ENCODE measurements around the gene SEZ6. TPM values are rescaled to one million over a fixed set of nuclear protein-coding genes. Genes with fewer than 3 reads are reported as not detected.

Gene SEZ6
- total and polyA plus RNA-seq, 2 of the 4 experiments (the other 2 are of a cell fraction): not detected

- in situ Hi-C loops (cut with MboI; ENCODE audit: low sequenced_read_pairs): no loop called here
- DNase-seq: no peak
- no TSS peak for BruUV-seq (replicated peaks)
These were observed 33.4 kb downstream of the SEZ6 start for GRCh38 chr17:28972437-28972836.

More at GRCh38 chr17:28972437-28972836, 33.4 kb downstream of the SEZ6 start:
- no peak overlapping the region for H3K56ac ChIP-seq (ENCODE audit: extremely low read depth, insufficient read depth, low read length)
- no peak overlapping the region for H3K9ac ChIP-seq (ENCODE audit: low read depth, low read length)
- POLR2A ChIA-PET (ENCODE audit: unreplicated experiment): no interaction called here
- 65% methylated on average over 6 of the region's 10 CpGs; no CpG with 5 or more reads in 1 of the 2 experiments for WGBS, 2 experiments (ENCODE audit: extremely low coverage in 2 of 2, insufficient read length in 1 of 2)
- no peak overlapping the region for H2BK20ac ChIP-seq (ENCODE audit: low read depth, low read length)
- dilution Hi-C loops (cut with HindIII; ENCODE audit: low sequenced_read_pairs, unreplicated experiment): no loop called here
- H3K27me3 ChIP-seq (ENCODE audit: control insufficient read depth, insufficient read depth, low read length): peaks cover 68% of the 10 kb centered on the region
- no peak overlapping the region for H3K14ac ChIP-seq (replicated peaks; ENCODE audit: low read depth, low read length)
- H3K4me2 ChIP-seq (ENCODE audit: low read depth, low read length): no peak overlapping the region
- no peaks in the 10 kb centered on the region for H3K9me3 ChIP-seq (ENCODE audit: control insufficient read depth, insufficient read depth, low read length)
- no peaks in the 10 kb centered on the region for H3K79me1 ChIP-seq (ENCODE audit: low read depth in 1 of 2, low read length in 2 of 2)
- no peak overlapping the region for H2BK120ac ChIP-seq (ENCODE audit: low read depth, low read length)
- peaks cover 5% of the 10 kb centered on the region; the same call in 1 of the 2 replicates for H3K4me1 ChIP-seq (ENCODE audit: control insufficient read depth, insufficient read depth, low read length)
- no peak overlapping the region for H2BK5ac ChIP-seq (ENCODE audit: low read depth, low read length, poor library complexity, severe bottlenecking)
- H2AK9ac ChIP-seq (replicated peaks; ENCODE audit: low read depth, low read length, poor library complexity): no peak overlapping the region
- no peak overlapping the region for H2AFZ ChIP-seq (replicated peaks; ENCODE audit: low read length, poor library complexity)
- CTCF ChIA-PET: interaction anchor here (0.6 to 1.0 kb wide), 4 partner anchors 144 to 248 kb away, joined by 3 to 7 read pairs (median 4); no protein-coding TSS in a partner anchor
- H3K4ac ChIP-seq (ENCODE audit: low read depth, low read length): no peak overlapping the region
- no peaks in the 10 kb centered on the region for H3K36me3 ChIP-seq (ENCODE audit: control insufficient read depth, insufficient read depth, low read length)
- H3K23ac ChIP-seq (ENCODE audit: low read depth, low read length): no peak overlapping the region
- 0 out of 2 replicates have a peak, but pooled peaks cover 4% of the 10 kb centered on the region for H3K9me1 ChIP-seq (ENCODE audit: insufficient read depth, low read length)
- no peak overlapping the region for H2AK5ac ChIP-seq (ENCODE audit: low read depth, low read length)
- intact Hi-C loops (cut with micrococcal nuclease): no loop called here
- no peak overlapping the region for H2BK15ac ChIP-seq (ENCODE audit: low read depth, low read length)
- ATAC-seq (ENCODE audit: low read depth): no peak
- 0 out of 2 replicates have a peak, but pooled peaks cover 7% of the 10 kb centered on the region for H4K20me1 ChIP-seq (ENCODE audit: insufficient read depth, low read length)
- no peak overlapping the region for H3K18ac ChIP-seq (ENCODE audit: low read depth, low read length)
- H4K91ac ChIP-seq (ENCODE audit: insufficient read depth, low read depth, low read length): no peak overlapping the region
- no peak overlapping the region for H4K8ac ChIP-seq (ENCODE audit: low read depth in 2 of 2, low read length in 2 of 2)
- no peak overlapping the region for H3K27ac ChIP-seq (ENCODE audit: insufficient read depth, low read length)
- H4K5ac ChIP-seq (ENCODE audit: low read depth, low read length): no peak overlapping the region
- TF ChIP-seq, protein P1, sequence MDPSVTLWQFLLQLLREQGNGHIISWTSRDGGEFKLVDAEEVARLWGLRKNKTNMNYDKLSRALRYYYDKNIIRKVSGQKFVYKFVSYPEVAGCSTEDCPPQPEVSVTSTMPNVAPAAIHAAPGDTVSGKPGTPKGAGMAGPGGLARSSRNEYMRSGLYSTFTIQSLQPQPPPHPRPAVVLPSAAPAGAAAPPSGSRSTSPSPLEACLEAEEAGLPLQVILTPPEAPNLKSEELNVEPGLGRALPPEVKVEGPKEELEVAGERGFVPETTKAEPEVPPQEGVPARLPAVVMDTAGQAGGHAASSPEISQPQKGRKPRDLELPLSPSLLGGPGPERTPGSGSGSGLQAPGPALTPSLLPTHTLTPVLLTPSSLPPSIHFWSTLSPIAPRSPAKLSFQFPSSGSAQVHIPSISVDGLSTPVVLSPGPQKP (IDR thresholded peaks at IDR 0.05; ENCODE audit: borderline replicate concordance, low read depth, low read length): no peak
- TF ChIP-seq MAZ (IDR thresholded peaks at IDR 0.05; ENCODE audit: borderline replicate concordance, low read depth, low read length) (no peak), RCOR1 (IDR thresholded peaks at IDR 0.05; ENCODE audit: insufficient replicate concordance, low read length) (no peak), BHLHE40 (IDR thresholded peaks at IDR 0.05; ENCODE audit: low read depth, low read length) (no peak), RAD21 (IDR thresholded peaks at IDR 0.05; ENCODE audit: low read length) (no peak), MXI1 (IDR thresholded peaks at IDR 0.05; ENCODE audit: borderline replicate concordance, low read depth, low read length) (no peak), MAFK (IDR thresholded peaks at IDR 0.05; ENCODE audit: low read depth, low read length) (no peak), CHD1 (IDR thresholded peaks at IDR 0.05; ENCODE audit: low read depth, low read length) (no peak)
- TF ChIP-seq, protein P2, sequence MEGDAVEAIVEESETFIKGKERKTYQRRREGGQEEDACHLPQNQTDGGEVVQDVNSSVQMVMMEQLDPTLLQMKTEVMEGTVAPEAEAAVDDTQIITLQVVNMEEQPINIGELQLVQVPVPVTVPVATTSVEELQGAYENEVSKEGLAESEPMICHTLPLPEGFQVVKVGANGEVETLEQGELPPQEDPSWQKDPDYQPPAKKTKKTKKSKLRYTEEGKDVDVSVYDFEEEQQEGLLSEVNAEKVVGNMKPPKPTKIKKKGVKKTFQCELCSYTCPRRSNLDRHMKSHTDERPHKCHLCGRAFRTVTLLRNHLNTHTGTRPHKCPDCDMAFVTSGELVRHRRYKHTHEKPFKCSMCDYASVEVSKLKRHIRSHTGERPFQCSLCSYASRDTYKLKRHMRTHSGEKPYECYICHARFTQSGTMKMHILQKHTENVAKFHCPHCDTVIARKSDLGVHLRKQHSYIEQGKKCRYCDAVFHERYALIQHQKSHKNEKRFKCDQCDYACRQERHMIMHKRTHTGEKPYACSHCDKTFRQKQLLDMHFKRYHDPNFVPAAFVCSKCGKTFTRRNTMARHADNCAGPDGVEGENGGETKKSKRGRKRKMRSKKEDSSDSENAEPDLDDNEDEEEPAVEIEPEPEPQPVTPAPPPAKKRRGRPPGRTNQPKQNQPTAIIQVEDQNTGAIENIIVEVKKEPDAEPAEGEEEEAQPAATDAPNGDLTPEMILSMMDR (conservative IDR thresholded peaks at IDR 0.05; ENCODE audit: low read depth, low read length): no peak
- no peak overlapping the region for H3K4me3 ChIP-seq (ENCODE audit: insufficient read depth, low read depth, low read length)
